ENCODE results near the gene DNAI2.
"Not testable (repeated sequence)": the region's sequence is repeated elsewhere in the genome, so short reads cannot be mapped to it uniquely, and the experiment has no call there.

Gene DNAI2

GRCh38 chr17:74274709-74275340, 791 bp downstream of the DNAI2 start:
- H3K9me3 ChIP-seq (replicated peaks in 1 of 11) = no peaks in the 10 kb centered on the region
- H3K27ac ChIP-seq = peak overlapping the region in 4 of 11 experiments; percentile 35 to 85 (median 76); a peak in 5 of 22 replicates
- peak overlapping the region in 2 of 11 experiments; percentile 46 to 78; a peak in 5 of 22 replicates for H3K9ac ChIP-seq
- H3K4me1 ChIP-seq = peaks cover 39 to 59% (median 52%) of the 10 kb centered on the region in 10 experiments
- peak overlapping the region; percentile 71 to 93 (median 86) for H3K4me2 ChIP-seq
- no peaks in the 10 kb centered on the region for H3K36me3 ChIP-seq
- no peaks in the 10 kb centered on the region for H4K20me1 ChIP-seq
- peak overlapping the region in 4 of 10 experiments; percentile 36 to 45 (median 39); a peak in 4 of 20 replicates for H3K4me3 ChIP-seq
- H3K27me3 ChIP-seq = peaks cover 0 to 30% (median 0%) of the 10 kb centered on the region in 11 experiments; a peak in 6 of 22 replicates
- TF ChIP-seq Cebpa-rat (IDR thresholded peaks at IDR 0.05) = no peak

DNA sequence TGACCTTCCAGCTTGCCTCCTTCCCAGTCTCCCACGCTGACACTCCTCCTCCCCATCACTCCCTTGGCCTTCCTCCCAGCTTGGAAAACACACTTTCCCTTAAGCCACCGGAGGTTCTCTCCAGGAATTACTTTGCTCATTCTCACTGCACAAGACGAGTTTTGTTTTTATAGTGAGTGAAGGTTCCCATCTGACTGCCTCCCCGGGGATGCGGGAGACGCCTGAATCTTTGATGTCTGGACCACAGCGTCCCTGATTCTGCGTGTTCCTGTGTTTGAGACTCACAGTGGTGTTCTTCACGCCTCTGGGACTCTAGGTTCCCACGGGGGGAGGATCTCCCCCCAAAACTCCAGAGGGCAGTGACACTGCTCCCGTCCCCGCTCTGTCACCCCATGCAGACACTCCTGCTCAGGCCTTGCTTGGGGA, 2.0 kb downstream of the DNAI2 start:
- peaks cover 46 to 65% (median 60%) of the 10 kb centered on the region in 10 experiments for H3K4me1 ChIP-seq
- peaks cover 0 to 30% (median 0%) of the 10 kb centered on the region in 11 experiments; a peak in 6 of 22 replicates for H3K27me3 ChIP-seq
- TF ChIP-seq Cebpa-rat (IDR thresholded peaks at IDR 0.05) = no peak
- peak overlapping the region in 7 of 11 experiments; percentile 31 to 85 (median 75); a peak in 13 of 22 replicates for H3K27ac ChIP-seq
- 0 out of 20 replicates have a peak overlapping the region, but pooled peaks of 2 of the 10 experiments have one; percentile 2 to 4 for H3K4me3 ChIP-seq
- H3K9me3 ChIP-seq (replicated peaks in 1 of 11) = no peaks in the 10 kb centered on the region
- H3K9ac ChIP-seq = peak overlapping the region in 7 of 11 experiments; percentile 5 to 78 (median 61); a peak in 8 of 22 replicates
- H3K36me3 ChIP-seq = no peaks in the 10 kb centered on the region
- no peaks in the 10 kb centered on the region for H4K20me1 ChIP-seq
- H3K4me2 ChIP-seq = peak overlapping the region; percentile 71 to 93 (median 85)

- Histone ChIP-seq H3K9ac (peak overlapping the region in 7 of 11 experiments; percentile 5 to 78 (median 61); a peak in 8 of 22 replicates), H3K27ac (peak overlapping the region in 7 of 11 experiments; percentile 31 to 85 (median 75); a peak in 13 of 22 replicates), H3K27me3 (peaks cover 0 to 30% (median 0%) of the 10 kb centered on the region in 11 experiments; a peak in 6 of 22 replicates), H3K36me3 (no peaks in the 10 kb centered on the region), H3K4me3 (0 out of 20 replicates have a peak overlapping the region, but pooled peaks of 2 of the 10 experiments have one; percentile 2 to 4), H3K4me1 (peaks cover 47 to 62% (median 56%) of the 10 kb centered on the region in 10 experiments), H3K4me2 (peak overlapping the region; percentile 71 to 93 (median 85)), H3K9me3 (replicated peaks in 1 of 11) (no peaks in the 10 kb centered on the region), H4K20me1 (no peaks in the 10 kb centered on the region; a peak in 1 of 22 replicates)
- peak in 5 of 11 experiments; percentile 54 to 98 (median 92); a peak in 9 of 22 replicates for TF ChIP-seq Cebpa-rat (IDR thresholded peaks at IDR 0.05)
These were observed 2.5 kb downstream of the DNAI2 start for GRCh38 chr17:74276541-74277009.

DNA sequence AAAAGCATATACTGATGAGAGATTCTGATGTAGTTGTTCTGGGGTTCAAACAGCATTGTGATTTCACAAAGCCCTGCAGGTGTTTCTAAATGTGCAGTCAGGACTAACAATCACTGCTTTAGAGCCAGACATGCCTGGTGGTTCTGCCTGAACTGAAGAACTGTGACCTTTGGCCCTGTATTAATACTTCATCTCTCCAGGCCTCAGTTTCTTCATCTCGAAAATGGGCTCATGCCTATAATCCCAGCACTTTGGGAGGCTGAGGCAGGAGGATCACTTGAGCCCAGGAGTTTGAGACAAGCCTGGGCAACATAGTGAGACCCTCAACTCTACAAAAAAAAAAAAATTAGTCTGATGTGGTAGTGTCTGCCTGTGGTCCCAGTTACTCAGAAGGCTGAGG, 3.9 kb downstream of the DNAI2 start:
- Histone ChIP-seq H3K4me1 (peaks cover 60 to 71% (median 65%) of the 10 kb centered on the region in 10 experiments), H4K20me1 (no peaks in the 10 kb centered on the region; a peak in 1 of 22 replicates)

GRCh38 chr17:74279617-74280016, 5.6 kb downstream of the DNAI2 start:
- H3K9ac ChIP-seq; H3K36me3 ChIP-seq; H4K20me1 ChIP-seq; H3K4me3 ChIP-seq; H3K9me3 ChIP-seq (replicated peaks in 1 of 11): not testable (repeated sequence)
- Histone ChIP-seq H3K4me1 (peaks cover 56 to 76% (median 71%) of the 10 kb centered on the region in 10 experiments), H3K4me2 (peak overlapping the region in 10 of 11 experiments; percentile 3 to 66 (median 49); a peak in 17 of 22 replicates), H3K27ac (peak overlapping the region in 2 of 11 experiments; percentile 11 to 38; a peak in 2 of 22 replicates), H3K27me3 (peaks cover 0 to 19% (median 0%) of the 10 kb centered on the region in 11 experiments; a peak in 6 of 22 replicates)

More for the DNA sequence above, 3.9 kb downstream of the DNAI2 start:
- no peak overlapping the region for H3K4me3 ChIP-seq
- TF ChIP-seq Cebpa-rat (IDR thresholded peaks at IDR 0.05) = no peak
- H3K27me3 ChIP-seq = peaks cover 0 to 30% (median 0%) of the 10 kb centered on the region in 11 experiments; a peak in 6 of 22 replicates
- no peaks in the 10 kb centered on the region for H3K36me3 ChIP-seq
- H3K9me3 ChIP-seq (replicated peaks in 1 of 11) = no peaks in the 10 kb centered on the region
- peak overlapping the region in 4 of 11 experiments; percentile 85 to 93 (median 89); a peak in 7 of 22 replicates for H3K4me2 ChIP-seq
- H3K9ac ChIP-seq = peak overlapping the region in 1 of 11 experiments; percentile 66; a peak in 1 of 22 replicates
- peak overlapping the region in 3 of 11 experiments; percentile 75 to 85 (median 78); a peak in 3 of 22 replicates for H3K27ac ChIP-seq

GRCh38 chr17:74280093-74280513, 6.1 kb downstream of the DNAI2 start:
- H3K27me3 ChIP-seq = peaks cover 0 to 19% (median 0%) of the 10 kb centered on the region in 11 experiments; a peak in 4 of 22 replicates
- no peaks in the 10 kb centered on the region for H3K9me3 ChIP-seq (replicated peaks in 1 of 11)
- peak overlapping the region in 10 of 11 experiments; percentile 3 to 66 (median 49); a peak in 18 of 22 replicates for H3K4me2 ChIP-seq
- peak overlapping the region in 2 of 11 experiments; percentile 11 to 38; a peak in 4 of 22 replicates for H3K27ac ChIP-seq
- H3K36me3 ChIP-seq = no peaks in the 10 kb centered on the region
- H4K20me1 ChIP-seq = no peaks in the 10 kb centered on the region; a peak in 1 of 22 replicates
- TF ChIP-seq Cebpa-rat (IDR thresholded peaks at IDR 0.05) = no peak
- no peak overlapping the region for H3K9ac ChIP-seq
- no peak overlapping the region for H3K4me3 ChIP-seq
- H3K4me1 ChIP-seq = peaks cover 56 to 76% (median 71%) of the 10 kb centered on the region in 10 experiments

DNA sequence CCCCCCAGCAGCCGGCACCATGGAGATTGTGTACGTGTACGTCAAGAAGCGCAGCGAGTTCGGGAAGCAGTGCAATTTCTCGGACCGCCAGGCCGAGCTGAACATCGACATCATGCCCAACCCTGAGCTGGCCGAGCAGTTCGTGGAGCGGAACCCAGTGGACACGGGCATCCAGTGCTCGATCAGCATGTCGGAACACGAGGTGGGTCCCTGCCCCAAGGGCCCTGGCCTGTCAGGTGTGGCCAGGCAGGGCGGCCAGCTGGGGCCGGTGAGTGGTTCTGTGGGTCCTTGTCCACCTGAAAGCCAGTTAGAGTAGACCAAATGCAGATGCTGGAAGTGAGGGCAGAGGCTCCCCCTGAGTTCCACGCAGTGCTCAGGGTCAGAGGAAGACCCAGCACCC, 7.8 kb downstream of the DNAI2 start:
- peaks cover 42 to 71% (median 63%) of the 10 kb centered on the region in 10 experiments for H3K4me1 ChIP-seq
- no peaks in the 10 kb centered on the region for H3K36me3 ChIP-seq
- peak overlapping the region in 9 of 11 experiments; percentile 61 to 92 (median 76); a peak in 11 of 22 replicates for H3K4me2 ChIP-seq
- H3K9ac ChIP-seq = peak overlapping the region in 1 of 11 experiments; percentile 13; a peak in 3 of 22 replicates
- H3K9me3 ChIP-seq (replicated peaks in 1 of 11) = no peaks in the 10 kb centered on the region
- H4K20me1 ChIP-seq = no peaks in the 10 kb centered on the region; a peak in 1 of 22 replicates
- peak overlapping the region in 8 of 11 experiments; percentile 16 to 87 (median 71); a peak in 9 of 22 replicates for H3K27ac ChIP-seq
- TF ChIP-seq Cebpa-rat (IDR thresholded peaks at IDR 0.05) = no peak
- peaks cover 0 to 8% (median 0%) of the 10 kb centered on the region in 11 experiments; a peak in 2 of 22 replicates for H3K27me3 ChIP-seq
- H3K4me3 ChIP-seq = no peak overlapping the region

- H4K20me1 ChIP-seq; H3K4me3 ChIP-seq; H3K27me3 ChIP-seq; H3K9me3 ChIP-seq (replicated peaks in 1 of 11); H3K36me3 ChIP-seq: not testable (repeated sequence)
- peak overlapping the region in 8 of 11 experiments; percentile 59 to 87 (median 71); a peak in 15 of 22 replicates for H3K27ac ChIP-seq
- peaks cover 39 to 71% (median 59%) of the 10 kb centered on the region in 10 experiments for H3K4me1 ChIP-seq
- peak overlapping the region; percentile 61 to 92 (median 76) for H3K4me2 ChIP-seq
- peak overlapping the region in 3 of 11 experiments; percentile 12 to 70 (median 22); a peak in 3 of 22 replicates for H3K9ac ChIP-seq
These were observed 8.2 kb downstream of the DNAI2 start for GRCh38 chr17:74282274-74282586.

Measured in BLaER1 treated with 17β-estradiol and CSF1 and Interleukin-3, amounts not matched to agents 10 nM and 100 nM (cell line).